Measurements from ENCODE around the gene TRRAP. TPM values are rescaled to one million over a fixed set of nuclear protein-coding genes. Genes with fewer than 3 reads are reported as not detected.

Gene TRRAP
- total and polyA plus RNA-seq, 2 of the 4 experiments (the other 2 are of a cell fraction), result 12.5 to 18.1 TPM

- H2AK9ac ChIP-seq (replicated peaks; ENCODE audit: low read depth, low read length, poor library complexity), result no peak overlapping the region
- dilution Hi-C loops (cut with HindIII; ENCODE audit: low sequenced_read_pairs, unreplicated experiment), result no loop called here
- no peak for TF ChIP-seq SMC3 (IDR thresholded peaks at IDR 0.05; ENCODE audit: low read depth, low read length)
- TF ChIP-seq MAFK (IDR thresholded peaks at IDR 0.05; ENCODE audit: low read depth, low read length), result no peak
- TF ChIP-seq MXI1 (IDR thresholded peaks at IDR 0.05; ENCODE audit: borderline replicate concordance, low read depth, low read length), result no peak
- no peak for TF ChIP-seq POLR2A (IDR thresholded peaks at IDR 0.05; ENCODE audit: low read depth, low read length)
- no peak for TF ChIP-seq RAD21 (IDR thresholded peaks at IDR 0.05; ENCODE audit: low read length)
- no peak for TF ChIP-seq BHLHE40 (IDR thresholded peaks at IDR 0.05; ENCODE audit: low read depth, low read length)
- TF ChIP-seq, protein P1, sequence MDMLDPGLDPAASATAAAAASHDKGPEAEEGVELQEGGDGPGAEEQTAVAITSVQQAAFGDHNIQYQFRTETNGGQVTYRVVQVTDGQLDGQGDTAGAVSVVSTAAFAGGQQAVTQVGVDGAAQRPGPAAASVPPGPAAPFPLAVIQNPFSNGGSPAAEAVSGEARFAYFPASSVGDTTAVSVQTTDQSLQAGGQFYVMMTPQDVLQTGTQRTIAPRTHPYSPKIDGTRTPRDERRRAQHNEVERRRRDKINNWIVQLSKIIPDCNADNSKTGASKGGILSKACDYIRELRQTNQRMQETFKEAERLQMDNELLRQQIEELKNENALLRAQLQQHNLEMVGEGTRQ (IDR thresholded peaks at IDR 0.05; ENCODE audit: low read depth, low read length), result no peak
- no peak overlapping the region for H4K5ac ChIP-seq (ENCODE audit: low read depth, low read length)
- no peak overlapping the region for H3K14ac ChIP-seq (replicated peaks; ENCODE audit: low read depth, low read length)
- ChIA-PET POLR2A (ENCODE audit: unreplicated experiment) (interaction anchor here (0.5 kb wide), 1 partner anchor 1028 kb away, joined by 7 read pairs; no protein-coding TSS in a partner anchor), CTCF (interaction anchor here (0.5 kb wide), 1 partner anchor 390 kb away, joined by 3 read pairs; no protein-coding TSS in a partner anchor)
- H3K56ac ChIP-seq (ENCODE audit: extremely low read depth, insufficient read depth, low read length), result no peak overlapping the region
- no peak overlapping the region for H3K4me2 ChIP-seq (ENCODE audit: low read depth, low read length)
- intact Hi-C loops (cut with micrococcal nuclease), result no loop called here
- peaks cover 72% of the 10 kb centered on the region for H3K36me3 ChIP-seq (ENCODE audit: control insufficient read depth, insufficient read depth, low read length)
- H4K91ac ChIP-seq (ENCODE audit: insufficient read depth, low read depth, low read length), result no peak overlapping the region
- H3K9me3 ChIP-seq (ENCODE audit: control insufficient read depth, insufficient read depth, low read length), result no peaks in the 10 kb centered on the region
- BruUV-seq (replicated peaks), result no TSS peak
- H3K4me3 ChIP-seq (ENCODE audit: insufficient read depth, low read depth, low read length), result no peak overlapping the region
- no peak overlapping the region for H2BK5ac ChIP-seq (ENCODE audit: low read depth, low read length, poor library complexity, severe bottlenecking)
- ATAC-seq (ENCODE audit: low read depth) (no peak), DNase-seq (no peak)
- no peak overlapping the region for H2BK20ac ChIP-seq (ENCODE audit: low read depth, low read length)
- no peak overlapping the region for H2BK15ac ChIP-seq (ENCODE audit: low read depth, low read length)
- no peak overlapping the region for H3K9ac ChIP-seq (ENCODE audit: low read depth, low read length)
- no peak overlapping the region for H3K4ac ChIP-seq (ENCODE audit: low read depth, low read length)
- no peak overlapping the region for H4K8ac ChIP-seq (ENCODE audit: low read depth in 2 of 2, low read length in 2 of 2)
- no peak overlapping the region for H3K18ac ChIP-seq (ENCODE audit: low read depth, low read length)
- H2BK120ac ChIP-seq (ENCODE audit: low read depth, low read length), result no peak overlapping the region
- H3K79me1 ChIP-seq (ENCODE audit: low read depth in 1 of 2, low read length in 2 of 2), result peaks cover 2 to 6% of the 10 kb centered on the region in 2 experiments; a peak in 2 of 4 replicates
- no peak overlapping the region for H2AFZ ChIP-seq (replicated peaks; ENCODE audit: low read length, poor library complexity)
- H3K23ac ChIP-seq (ENCODE audit: low read depth, low read length), result no peak overlapping the region
- 93% methylated on average over 3 of the region's 10 CpGs; no CpG with 5 or more reads in 1 of the 2 experiments for WGBS, 2 experiments (ENCODE audit: extremely low coverage in 2 of 2, insufficient read length in 1 of 2)
- peaks cover 3% of the 10 kb centered on the region; the same call in 1 of the 2 replicates for H3K9me1 ChIP-seq (ENCODE audit: insufficient read depth, low read length)
- no peaks in the 10 kb centered on the region for H3K4me1 ChIP-seq (ENCODE audit: control insufficient read depth, insufficient read depth, low read length)
- H3K27me3 ChIP-seq (ENCODE audit: control insufficient read depth, insufficient read depth, low read length), result no peaks in the 10 kb centered on the region
- no peak overlapping the region for H3K27ac ChIP-seq (ENCODE audit: insufficient read depth, low read length)
- H2AK5ac ChIP-seq (ENCODE audit: low read depth, low read length), result no peak overlapping the region
- in situ Hi-C loops (cut with MboI; ENCODE audit: low sequenced_read_pairs), result no loop called here
- H4K20me1 ChIP-seq (ENCODE audit: insufficient read depth, low read length), result 0 out of 2 replicates have a peak, but pooled peaks cover 2% of the 10 kb centered on the region
Observed at GRCh38 chr7:99001482-99002147, 123.3 kb downstream of the TRRAP start.
